GM12878 (cell line): ENCODE results near the gene SUN5. TPM values are rescaled to one million over a fixed set of nuclear protein-coding genes. Genes with fewer than 3 reads are reported as not detected.

Source experiments
- ASH2L ChIP-seq: fragments of 300-600, 200-600 bp; sonication (generic); IDR thresholded peaks from 2 replicates; pipeline ENCODE4 v1.6.1; 2017; ENCODE audit warnings: low read depth, mild to moderate bottlenecking, borderline replicate concordance
- ATF2 ChIP-seq: IDR thresholded peaks from 2 replicates; pipeline ENCODE4 v1.6.1; 2012; ENCODE audit warnings: low read length, inconsistent platforms
- FOS ChIP-seq: IDR thresholded peaks from 3 replicates; pipeline ENCODE4 v1.6.1; 2011; ENCODE audit warnings: borderline replicate concordance; ENCODE audit not compliant: insufficient read length; ENCODE audit errors: extremely low read depth
- FOXM1 ChIP-seq: IDR thresholded peaks from 2 replicates; pipeline ENCODE4 v1.6.1; 2012; ENCODE audit warnings: low read depth, mild to moderate bottlenecking, inconsistent platforms, low read length, moderate library complexity
- HDAC2 ChIP-seq: fragments of 200-600 bp; sonication (generic); IDR thresholded peaks from 2 replicates; pipeline ENCODE4 v1.6.1; 2017
- MEF2B ChIP-seq: fragments of 450-650 bp; IDR thresholded peaks from 2 replicates; pipeline ENCODE4 v1.6.1; 2018; ENCODE audit warnings: mild to moderate bottlenecking, moderate library complexity; ENCODE audit not compliant: partially characterized antibody, poor library complexity, severe bottlenecking
- NFXL1 ChIP-seq: fragments of 450-650 bp; IDR thresholded peaks from 2 replicates; pipeline ENCODE4 v1.6.1; 2017; ENCODE audit warnings: antibody characterized with exemption, mild to moderate bottlenecking, borderline replicate concordance
- POLR2AphosphoS2 ChIP-seq: IDR thresholded peaks from 2 replicates; pipeline ENCODE4 v1.6.1; 2011; ENCODE audit warnings: low read depth, mild to moderate bottlenecking, low read length, improper control_type of control experiment, moderate library complexity
- POU2F2 ChIP-seq: IDR thresholded peaks from 3 replicates; pipeline ENCODE4 v1.6.1; 2011; ENCODE audit warnings: low read depth, mild to moderate bottlenecking, low read length, borderline replicate concordance
- RBBP5 ChIP-seq: fragments of 200-600 bp; sonication (generic); conservative IDR thresholded peaks from 2 replicates; pipeline ENCODE4 v1.6.1; 2016
- ZNF207 ChIP-seq: fragments of 450-650 bp; IDR thresholded peaks from 2 replicates; pipeline ENCODE4 v1.6.1; 2014; ENCODE audit warnings: antibody characterized with exemption, mild to moderate bottlenecking, borderline replicate concordance
- ZNF687 ChIP-seq: fragments of 450-650 bp; IDR thresholded peaks from 2 replicates; pipeline ENCODE4 v1.6.1; 2017; ENCODE audit warnings: mild to moderate bottlenecking, moderate library complexity
- polyA plus RNA-seq, 11 experiments: library from polyadenylated mRNA; depleted of rRNA in 4 of 11; unstranded in 6 of 11; stranded (reverse) in 5 of 11; fragments of >200 nt; fragmentation: Nextera tagmentation in 4 of 11; fragmentation: Illumina TruSeq in 1 of 11; extraction: Ambion mirVana in 4 of 11; extraction: Trizol in 1 of 11; gene quantifications; 1 replicate in 1 of 11; 2 replicates in 10 of 11; pipeline versions ENCODE4 v1.2.1 to v1.2.3, GENCODE V29; 2011 to 2016; ENCODE audit warnings: inconsistent platforms in 2 of 11, missing spikeins in 2 of 11, low read depth in 1 of 11
- total RNA-seq, 4 experiments: library from RNA; depleted of rRNA in 3 of 4; stranded (reverse); fragments of >200 nt in 3 of 4; fragmentation: Illumina TruSeq in 1 of 4; extraction: Trizol in 1 of 4; gene quantifications; 2 replicates each; pipeline versions ENCODE4 v1.2.1 to v1.2.3, GENCODE V29; 2013 to 2021

Gene SUN5
- total and polyA plus RNA-seq, 10 of the 15 experiments (the other 5 are each of a cell fraction or from before 2014, with no cell fraction given), result not detected

- TF ChIP-seq ZNF687 (no peak), POU2F2 (no peak), ATF2 (no peak), ASH2L (no peak), MEF2B (no peak), ZNF207 (no peak), FOXM1 (no peak), NFXL1 (no peak), FOS (no peak), POLR2AphosphoS2 (no peak), RBBP5 (no peak), HDAC2 (no peak)
These were observed 21.2 kb upstream of the SUN5 start (continued) for GRCh38 chr20:33025318-33025876.
